Body of pancreas (tissue), 4 donors: Measurements from ENCODE around the gene SLC23A2. TPM values are rescaled to one million over a fixed set of nuclear protein-coding genes. Genes with fewer than 3 reads are reported as not detected.

Experiments
- ATAC-seq: fragments of 150-250 bp; one replicate; pipeline ENCODE4 v1.9.1; 2016
- DNase-seq, 4 donors: peaks; one replicate each; pipeline ENCODE4 v3.0.0-alpha.2; 2019
- H3K27ac ChIP-seq, 4 donors: fragments of 200-600 bp; sonication (generic); 1 replicate in 3 of 4; 2 replicates in 1 of 4; pipeline versions ENCODE4 v1.5.1 to v1.6.1; 2016 to 2019; ENCODE audit warnings: mild to moderate bottlenecking in 1 of 4, mixed read lengths in 1 of 4, moderate library complexity in 1 of 4
- H3K27me3 ChIP-seq, 2 donors: fragments of 200-600 bp; sonication (generic); one replicate each; pipeline ENCODE4 v1.6.0; 2016; ENCODE audit warnings: mild to moderate bottlenecking in 1 of 2
- H3K36me3 ChIP-seq, 2 donors: fragments of 200-600 bp; sonication (generic); replicated peaks in 1 of 2; 2 replicates each; pipeline ENCODE4 v1.5.1; 2016; ENCODE audit warnings: low read depth in 2 of 2; ENCODE audit not compliant: insufficient read depth in 1 of 2
- H3K4me1 ChIP-seq: fragments of 200-600 bp; sonication (generic); one replicate; pipeline ENCODE4 v1.6.0; 2016
- H3K4me3 ChIP-seq, 2 donors: fragments of 200-600 bp; sonication (generic); 1 replicate in 1 of 2; 2 replicates in 1 of 2; pipeline ENCODE4 v1.5.1; 2016 to 2019
- H3K9me3 ChIP-seq, 3 donors: fragments of 200-600 bp; sonication (generic); 1 replicate in 2 of 3; 2 replicates in 1 of 3; pipeline ENCODE4 v1.5.1; 2016
- CTCF ChIP-seq, 7 experiments: fragments of 450-650 bp in 4 of 7; fragments of 200-600 bp in 3 of 7; sonication (generic) in 3 of 7; IDR thresholded peaks; one replicate each; pipeline ENCODE4 v1.5.1; 2016 to 2019; ENCODE audit warnings: antibody characterized with exemption in 7 of 7
- POLR2A ChIP-seq, 3 donors: fragments of 450-650 bp; IDR thresholded peaks; one replicate each; pipeline ENCODE4 v1.6.1; 2016; ENCODE audit warnings: antibody characterized with exemption in 3 of 3, mild to moderate bottlenecking in 2 of 3
- WGBS, 2 donors: methylation state at CpG; one replicate each; pipeline ENCODE4 v1.1.5; 2017; 5-methylcytosine and 5-hydroxymethylcytosine counted together
- intact Hi-C: fragments of 100-400 bp; cut with DNase I; formaldehyde crosslinking; loops from one replicate; pipeline ENCODE4 v1.15.1; 2023
- total RNA-seq, 2 donors: library from RNA; depleted of rRNA; stranded (reverse); fragments of >200 nt; gene quantifications; one replicate each; pipeline ENCODE4 v1.1.0, GENCODE V29; 2016

The SLC23A2 gene
- total RNA-seq, 2 donors from 2014 or later = 12.2 TPM

- Histone ChIP-seq H3K4me3 (no peak overlapping the region), H3K4me1 (peaks cover 4% of the 10 kb centered on the region), H3K9me3 (no peaks in the 10 kb centered on the region), H3K27ac (no peak overlapping the region), H3K27me3 (no peaks in the 10 kb centered on the region), H3K36me3 (no peaks in the 10 kb centered on the region)
- TF ChIP-seq POLR2A (IDR thresholded peaks at IDR 0.05) = no peak
- TF ChIP-seq CTCF (IDR thresholded peaks at IDR 0.05) = no peak
- no peak for DNase-seq
- intact Hi-C loops = no loop called here
- 78 to 88% methylated on average over 6 of the region's 6 CpGs for WGBS, 2 donors
- ATAC-seq = no peak
Observed at GRCh38 chr20:4946986-4947385, 54.3 kb downstream of the SLC23A2 start.

GRCh38 chr20:4946585-4946984 is 54.7 kb downstream of the SLC23A2 start:
- TF ChIP-seq POLR2A (IDR thresholded peaks at IDR 0.05) = no peak
- no peak for TF ChIP-seq CTCF (IDR thresholded peaks at IDR 0.05)

GRCh38 chr20:4944518-4945313 is 56.6 kb downstream of the SLC23A2 start:
- no peak overlapping the region for H3K27ac ChIP-seq
- H3K27me3 ChIP-seq = no peaks in the 10 kb centered on the region
- no peak for TF ChIP-seq POLR2A (IDR thresholded peaks at IDR 0.05)
- no peak for TF ChIP-seq CTCF (IDR thresholded peaks at IDR 0.05)
- 85% methylated on average over 6 of the region's 6 CpGs for WGBS, 2 donors
- H3K36me3 ChIP-seq = no peaks in the 10 kb centered on the region
- intact Hi-C loops = no loop called here
- ATAC-seq (no peak), DNase-seq (no peak)
- no peak overlapping the region for H3K4me3 ChIP-seq
- peaks cover 3% of the 10 kb centered on the region for H3K4me1 ChIP-seq
- no peaks in the 10 kb centered on the region for H3K9me3 ChIP-seq

More at GRCh38 chr20:4946585-4946984, 54.7 kb downstream of the SLC23A2 start:
- intact Hi-C loops = no loop called here
- Histone ChIP-seq H3K4me1 (peaks cover 4% of the 10 kb centered on the region), H3K36me3 (no peaks in the 10 kb centered on the region), H3K27ac (no peak overlapping the region), H3K4me3 (no peak overlapping the region), H3K27me3 (no peaks in the 10 kb centered on the region), H3K9me3 (no peaks in the 10 kb centered on the region)
- ATAC-seq = no peak
- 95% methylated on average over 6 of the region's 6 CpGs for WGBS, 2 donors
- no peak for DNase-seq

- Histone ChIP-seq H3K4me3 (no peak overlapping the region), H3K9me3 (no peaks in the 10 kb centered on the region), H3K27ac (no peak overlapping the region), H3K36me3 (no peaks in the 10 kb centered on the region), H3K4me1 (peaks cover 6% of the 10 kb centered on the region), H3K27me3 (no peaks in the 10 kb centered on the region)
- ATAC-seq (no peak), DNase-seq (no peak)
- intact Hi-C loops = no loop called here
- WGBS, 2 donors = 52 to 56% methylated on average over 5 of the region's 5 CpGs
- no peak for TF ChIP-seq CTCF (IDR thresholded peaks at IDR 0.05)
- no peak for TF ChIP-seq POLR2A (IDR thresholded peaks at IDR 0.05)
Observed at GRCh38 chr20:4942331-4942730, 59.0 kb downstream of the SLC23A2 start.
